Stimulated activated CD4-positive, alpha-beta T cell treated with anti-CD3 and anti-CD28 coated beads, TNF-alpha, amount 100 ng/mL, for 24 hours (primary cell): ENCODE results near the gene GRIN3A.
"Not testable (repeated sequence)": the region's sequence is repeated elsewhere in the genome, so short reads cannot be mapped to it uniquely, and the experiment has no call there.

Experiments used
- DNase-seq, 3 experiments: peaks; one replicate each; pipeline ENCODE4 v3.0.0-alpha.2; 2020; ENCODE audit warnings: low read depth in 3 of 3

GRIN3A gene

GRCh38 chr9:101738566-101739183, at the start of gene GRIN3A:
Gene GRIN3A (minus strand): TSS chr9:101738647. CDS start chr9:101737979, 668 bp downstream.
- DNase-seq: no peak

GRCh38 chr9:101787891-101788290, 49.4 kb upstream of the GRIN3A start:
- DNase-seq: no peak

- DNase-seq: no peak
These were observed 39.9 kb upstream of the GRIN3A start for GRCh38 chr9:101778332-101778731.

GRCh38 chr9:101764472-101764871, 26.0 kb upstream of the GRIN3A start:
- no peak for DNase-seq

- no peak for DNase-seq
These were observed 20.0 kb upstream of the GRIN3A start for GRCh38 chr9:101758304-101758930.

- no peak for DNase-seq
These were observed 15.3 kb upstream of the GRIN3A start for GRCh38 chr9:101753716-101754115.

- DNase-seq: no peak
These were observed 13.4 kb upstream of the GRIN3A start for GRCh38 chr9:101751895-101752294.

GRCh38 chr9:101739311-101739710, 864 bp upstream of the GRIN3A start:
- no peak for DNase-seq

- DNase-seq: no peak
These were observed 512 bp downstream of the GRIN3A start for GRCh38 chr9:101737705-101738565.

- DNase-seq: no peak
These were observed 1.2 kb downstream of the GRIN3A start for GRCh38 chr9:101737165-101737704.

- DNase-seq: no peak
These were observed 1.7 kb downstream of the GRIN3A start for GRCh38 chr9:101736717-101737116.

GRCh38 chr9:101731429-101731828, 7.0 kb downstream of the GRIN3A start:
- no peak for DNase-seq

- DNase-seq: no peak
These were observed 10.6 kb downstream of the GRIN3A start for GRCh38 chr9:101727612-101728524.

- DNase-seq: not testable (repeated sequence)
These were observed 14.2 kb downstream of the GRIN3A start for GRCh38 chr9:101724271-101724670.

GRCh38 chr9:101718192-101718591, 20.3 kb downstream of the GRIN3A start:
- no peak for DNase-seq

GRCh38 chr9:101716629-101717028, 21.8 kb downstream of the GRIN3A start:
- DNase-seq: no peak

GRCh38 chr9:101711330-101711941, 27.0 kb downstream of the GRIN3A start:
- DNase-seq: peak in 1 of 3 experiments; percentile 14

GRCh38 chr9:101708855-101709254, 29.6 kb downstream of the GRIN3A start:
- no peak for DNase-seq

GRCh38 chr9:101707721-101708120, 30.7 kb downstream of the GRIN3A start:
- DNase-seq: no peak

GRCh38 chr9:101706997-101707396, 31.4 kb downstream of the GRIN3A start:
- no peak for DNase-seq

GRCh38 chr9:101706261-101706798, 32.1 kb downstream of the GRIN3A start:
- no peak for DNase-seq
